ENCODE results near the gene TEDC2. TPM values are rescaled to one million over a fixed set of nuclear protein-coding genes. Genes with fewer than 3 reads are reported as not detected.

TEDC2 gene
- total RNA-seq, 2 experiments from 2014 or later = 48.0 to 110 TPM

DNA sequence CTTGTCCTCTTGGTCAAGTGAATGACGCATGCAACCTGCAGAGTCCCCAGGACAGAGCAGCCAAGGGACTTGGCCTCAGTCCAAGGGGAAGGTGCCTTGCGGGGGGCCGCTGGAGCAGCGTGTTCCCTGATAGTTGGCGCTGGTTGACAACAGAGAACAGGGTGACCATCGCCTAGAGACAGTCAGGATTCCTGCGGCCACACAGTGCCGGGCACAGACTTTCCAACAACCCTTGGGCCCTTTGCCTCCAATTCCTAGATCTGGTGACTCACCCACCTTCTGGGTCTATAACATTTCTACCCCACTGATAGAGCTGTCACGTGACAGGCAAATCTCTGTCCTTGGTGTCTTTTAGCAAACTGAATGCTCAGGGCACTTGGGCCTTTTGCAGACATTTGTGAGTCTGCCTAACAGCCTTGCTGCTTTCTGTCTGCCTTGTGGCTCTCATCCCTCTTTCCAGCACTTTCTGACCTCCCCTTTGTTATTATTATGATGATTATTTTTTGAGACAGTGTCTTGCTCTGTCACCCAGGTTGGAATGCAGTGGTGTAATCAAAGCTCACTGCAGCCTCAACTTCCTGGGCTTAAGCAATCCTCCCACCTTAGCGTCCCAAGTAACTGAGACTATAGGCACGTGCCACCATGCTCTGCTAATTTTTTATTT, 11.9 kb upstream of the TEDC2 start:
- peaks cover 91% of the 10 kb centered on the region for H3K36me3 ChIP-seq (ENCODE audit: insufficient read depth, low read length)
- H2AFZ ChIP-seq (ENCODE audit: low read length) = no peak overlapping the region
- TF ChIP-seq EZH2phosphoT487 (IDR thresholded peaks at IDR 0.05; ENCODE audit: borderline replicate concordance, low read depth, low read length) = no peak
- TF ChIP-seq CTCF (conservative IDR thresholded peaks at IDR 0.05; ENCODE audit: low read length) = no peak
- no peaks in the 10 kb centered on the region; the same call in 1 of the 2 replicates for H4K20me1 ChIP-seq (ENCODE audit: insufficient read depth, low read length)
- H3K4me1 ChIP-seq (ENCODE audit: insufficient read depth, low read length, poor library complexity, severe bottlenecking) = no peaks in the 10 kb centered on the region
- H3K4me2 ChIP-seq (ENCODE audit: low read length) = no peak overlapping the region
- no peak overlapping the region for H3K4me3 ChIP-seq (ENCODE audit: low read depth, low read length, poor library complexity, severe bottlenecking)
- H3K79me2 ChIP-seq (ENCODE audit: insufficient read depth, low read depth, low read length) = no peaks in the 10 kb centered on the region
- H3K9me3 ChIP-seq (ENCODE audit: low read length) = no peaks in the 10 kb centered on the region
- DNase-seq (ENCODE audit: low spot score) = no peak
- ChIA-PET POLR2A (no interaction called here), CTCF (ENCODE audit: unreplicated experiment) (no interaction called here)
- no peaks in the 10 kb centered on the region for H3K9me2 ChIP-seq (ENCODE audit: insufficient read depth, low read length)
- intact Hi-C loops (cut with micrococcal nuclease; ENCODE audit: unreplicated experiment) = no loop called here
- BruUV-seq (replicated peaks) = no TSS peak
- no peak overlapping the region for H3K27ac ChIP-seq (ENCODE audit: low read depth, low read length, poor library complexity, severe bottlenecking)

DNA sequence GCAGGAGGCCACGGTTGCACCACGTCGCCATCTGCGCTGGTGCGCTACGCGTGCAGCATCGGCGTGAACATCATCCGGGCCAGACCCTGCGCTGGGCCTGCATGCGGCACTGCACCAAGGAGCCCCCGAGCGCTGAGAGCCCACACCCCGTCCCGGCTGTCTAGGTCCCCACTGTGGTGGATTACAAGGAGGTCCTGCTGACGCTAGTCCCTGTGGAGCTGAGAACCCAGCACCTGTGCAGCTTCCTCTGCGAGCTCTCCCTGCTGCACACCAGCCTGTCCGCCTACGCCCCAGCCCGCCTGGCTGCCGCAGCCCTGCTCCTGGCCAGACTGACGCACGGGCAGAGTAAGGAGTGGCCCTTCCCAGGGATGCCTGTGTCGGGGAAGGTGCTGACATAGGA, 10.8 kb upstream of the TEDC2 start:
- Histone ChIP-seq H2AFZ (ENCODE audit: low read length) (no peak overlapping the region), H3K4me2 (ENCODE audit: low read length) (no peak overlapping the region), H3K9me3 (ENCODE audit: low read length) (no peaks in the 10 kb centered on the region), H3K9me2 (ENCODE audit: insufficient read depth, low read length) (no peaks in the 10 kb centered on the region), H3K4me3 (ENCODE audit: low read depth, low read length, poor library complexity, severe bottlenecking) (no peak overlapping the region), H3K4me1 (ENCODE audit: insufficient read depth, low read length, poor library complexity, severe bottlenecking) (no peaks in the 10 kb centered on the region), H3K36me3 (ENCODE audit: insufficient read depth, low read length) (peaks cover 92% of the 10 kb centered on the region), H3K79me2 (ENCODE audit: insufficient read depth, low read depth, low read length) (no peaks in the 10 kb centered on the region), H4K20me1 (ENCODE audit: insufficient read depth, low read length) (no peaks in the 10 kb centered on the region; the same call in 1 of the 2 replicates), H3K27ac (ENCODE audit: low read depth, low read length, poor library complexity, severe bottlenecking) (no peak overlapping the region)
- BruUV-seq (replicated peaks) = no TSS peak
- TF ChIP-seq EZH2phosphoT487 (IDR thresholded peaks at IDR 0.05; ENCODE audit: borderline replicate concordance, low read depth, low read length) = no peak
- TF ChIP-seq CTCF (conservative IDR thresholded peaks at IDR 0.05; ENCODE audit: low read length) = no peak
- ChIA-PET POLR2A (no interaction called here), CTCF (ENCODE audit: unreplicated experiment) (no interaction called here)
- no peak for DNase-seq (ENCODE audit: low spot score)
- intact Hi-C loops (cut with micrococcal nuclease; ENCODE audit: unreplicated experiment) = no loop called here

DNA sequence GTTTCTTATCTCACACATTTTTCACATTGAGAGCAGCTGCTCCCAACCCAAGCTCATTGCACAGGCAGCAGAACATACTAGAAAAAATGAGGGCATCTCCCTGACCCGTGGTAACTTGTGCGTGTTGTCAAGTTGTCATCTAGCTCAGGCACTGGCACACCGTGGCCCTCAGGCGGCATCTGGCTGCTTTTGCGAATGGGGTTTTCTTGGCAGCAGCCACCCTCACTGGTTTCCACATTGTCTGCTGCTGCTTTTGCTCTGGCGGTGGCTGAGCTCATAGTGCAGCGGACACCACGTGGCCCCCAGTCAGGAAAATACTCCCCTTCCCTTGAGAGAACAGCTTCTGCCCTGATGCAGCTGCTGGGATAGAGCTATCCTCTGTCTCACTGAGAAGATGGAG, 9.4 kb upstream of the TEDC2 start:
- Histone ChIP-seq H4K20me1 (ENCODE audit: insufficient read depth, low read length) (no peaks in the 10 kb centered on the region; the same call in 1 of the 2 replicates), H3K79me2 (ENCODE audit: insufficient read depth, low read depth, low read length) (no peaks in the 10 kb centered on the region), H3K27ac (ENCODE audit: low read depth, low read length, poor library complexity, severe bottlenecking) (no peak overlapping the region), H2AFZ (ENCODE audit: low read length) (no peak overlapping the region), H3K4me3 (ENCODE audit: low read depth, low read length, poor library complexity, severe bottlenecking) (no peak overlapping the region), H3K4me2 (ENCODE audit: low read length) (no peak overlapping the region), H3K36me3 (ENCODE audit: insufficient read depth, low read length) (peaks cover 93% of the 10 kb centered on the region), H3K9me3 (ENCODE audit: low read length) (no peaks in the 10 kb centered on the region), H3K9me2 (ENCODE audit: insufficient read depth, low read length) (no peaks in the 10 kb centered on the region), H3K4me1 (ENCODE audit: insufficient read depth, low read length, poor library complexity, severe bottlenecking) (no peaks in the 10 kb centered on the region)
- no TSS peak for BruUV-seq (replicated peaks)
- no peak for TF ChIP-seq CTCF (conservative IDR thresholded peaks at IDR 0.05; ENCODE audit: low read length)
- no peak for TF ChIP-seq EZH2phosphoT487 (IDR thresholded peaks at IDR 0.05; ENCODE audit: borderline replicate concordance, low read depth, low read length)
- DNase-seq (ENCODE audit: low spot score) = no peak
- intact Hi-C loops (cut with micrococcal nuclease; ENCODE audit: unreplicated experiment) = no loop called here
- ChIA-PET POLR2A (interaction anchor here (0.6 to 0.7 kb wide), 2 partner anchors 18 to 193 kb away, joined by 5 read pairs; no protein-coding TSS in a partner anchor), CTCF (ENCODE audit: unreplicated experiment) (no interaction called here)
